Thyroid gland (tissue), 4 donors: Measurements from ENCODE around the gene UBE2Q1.

Experiments used
- CTCF ChIP-seq, 6 experiments: fragments of 200-600 bp in 3 of 6; fragments of 450-650 bp in 3 of 6; sonication (generic) in 3 of 6; IDR thresholded peaks; one replicate each; pipeline ENCODE4 v1.5.1; 2016 to 2019; ENCODE audit warnings: antibody characterized with exemption in 6 of 6, mild to moderate bottlenecking in 2 of 6, inconsistent platforms in 1 of 6, moderate library complexity in 1 of 6
- POLR2A ChIP-seq, 2 donors: fragments of 450-650 bp; IDR thresholded peaks; one replicate each; pipeline ENCODE4 v1.6.1; 2017; ENCODE audit warnings: antibody characterized with exemption in 2 of 2, mild to moderate bottlenecking in 2 of 2, moderate library complexity in 1 of 2

- TF ChIP-seq CTCF (IDR thresholded peaks at IDR 0.05), result no peak
- TF ChIP-seq POLR2A (IDR thresholded peaks at IDR 0.05), result no peak
Observed at GRCh38 chr1:154524881-154525280, 33.6 kb downstream of the UBE2Q1 start.
